HT1080 (cell line): ENCODE results near the gene SRY. TPM values are rescaled to one million over a fixed set of nuclear protein-coding genes. Genes with fewer than 3 reads are reported as not detected.
"Not testable (repeated sequence)": the region's sequence is repeated elsewhere in the genome, so short reads cannot be mapped to it uniquely, and the experiment has no call there.

ENCODE experiments used
- DNase-seq: peaks from one replicate; pipeline ENCODE4 v3.0.0-alpha.2; 2015; ENCODE audit warnings: low read depth
- polyA plus RNA-seq, 2 experiments: library from polyadenylated mRNA; depleted of rRNA; stranded (reverse); fragments of >200 nt; gene quantifications; 2 replicates each; pipeline ENCODE4 v1.2.3, GENCODE V29; 2015
- small RNA-seq: library from RNA; depleted of rRNA; stranded (forward); fragments of <200 nt; gene quantifications from one replicate; pipeline ENCODE3, GENCODE V24; 2014
- total RNA-seq: library from RNA; depleted of rRNA; stranded (reverse); fragments of >200 nt; shearing (Covaris generic); gene quantifications from 2 replicates; pipeline ENCODE4 v1.2.3, GENCODE V29; 2014; rRNA removed

Gene SRY
- total RNA-seq, result not detected in 2 replicates
- polyA plus RNA-seq (2015; cell fraction: cytosol; rRNA removed), result not detected in 2 replicates
- not detected in 2 replicates for polyA plus RNA-seq (2015; cell fraction: nucleus; rRNA removed)

GRCh38 chrY:2787600-2787999, at the start of gene SRY:
SRY (minus strand) TSS chrY:2787682; CDS start chrY:2787603, 79 bp downstream.
- no peak for DNase-seq

GRCh38 chrY:2837078-2837477, 49.6 kb upstream of the SRY start:
- DNase-seq, result no peak

- no peak for DNase-seq
Measured at GRCh38 chrY:2835230-2835629, 47.7 kb upstream of the SRY start.

- no peak for DNase-seq
Measured at GRCh38 chrY:2828497-2828896, 41.0 kb upstream of the SRY start.

- DNase-seq, result no peak
Measured at GRCh38 chrY:2824471-2824870, 37.0 kb upstream of the SRY start.

GRCh38 chrY:2817146-2817896, 29.8 kb upstream of the SRY start:
- not testable (repeated sequence) for DNase-seq

GRCh38 chrY:2800246-2800645, 12.8 kb upstream of the SRY start:
- DNase-seq, result peak; percentile 14

GRCh38 chrY:2797991-2798390, 10.5 kb upstream of the SRY start:
- no peak for DNase-seq

- no peak for DNase-seq
Measured at GRCh38 chrY:2796977-2797523, 9.6 kb upstream of the SRY start.

GRCh38 chrY:2789756-2790155, 2.3 kb upstream of the SRY start:
- DNase-seq, result no peak

- DNase-seq, result no peak
Measured at GRCh38 chrY:2786876-2787512, 488 bp downstream of the SRY start.

Small RNAs within 50 kb of the gene (small RNA-seq; reads per million reads assigned to genes)
- gene RNU6-1334P, result not detected
- gene TOMM22P2, result not detected

Other genes starting within 250 kb of the SRY start
- 395 and 396 TPM in 2 replicates for gene RPS4Y1, start 53.9 kb upstream of the SRY start, total RNA-seq
- 7.5 and 12.4 TPM in 2 replicates for gene ZFY, start 147.7 kb upstream of the SRY start, total RNA-seq